ENCODE data around the gene OSBPL6.
A peak's percentile ranks its signal among the peaks of the same experiment; 100 is the strongest.

The OSBPL6 gene

DNA sequence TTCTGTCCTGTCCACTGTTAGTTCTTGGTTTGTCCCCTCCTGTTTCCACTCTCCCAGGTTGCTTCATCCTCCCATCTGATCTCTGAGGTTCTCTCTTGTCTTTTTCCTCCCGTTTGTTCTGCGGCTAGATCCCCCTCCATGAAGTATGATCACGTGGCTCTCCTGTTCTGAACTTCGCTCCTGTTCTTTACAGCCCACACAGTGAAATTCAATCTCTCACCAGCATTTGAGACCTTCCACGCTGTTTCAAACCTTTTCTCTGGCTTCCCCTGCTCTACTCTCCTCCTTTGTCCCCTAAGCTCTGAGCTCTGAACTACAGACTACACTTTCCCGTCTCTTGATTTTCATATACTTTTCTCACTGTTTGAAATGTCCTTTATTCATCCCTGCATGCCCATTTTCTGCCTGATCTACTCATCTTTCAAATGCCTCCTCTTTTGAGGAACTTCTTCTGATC lies 83.5 kb downstream of the OSBPL6 start:
- no peak for DNase-seq

DNA sequence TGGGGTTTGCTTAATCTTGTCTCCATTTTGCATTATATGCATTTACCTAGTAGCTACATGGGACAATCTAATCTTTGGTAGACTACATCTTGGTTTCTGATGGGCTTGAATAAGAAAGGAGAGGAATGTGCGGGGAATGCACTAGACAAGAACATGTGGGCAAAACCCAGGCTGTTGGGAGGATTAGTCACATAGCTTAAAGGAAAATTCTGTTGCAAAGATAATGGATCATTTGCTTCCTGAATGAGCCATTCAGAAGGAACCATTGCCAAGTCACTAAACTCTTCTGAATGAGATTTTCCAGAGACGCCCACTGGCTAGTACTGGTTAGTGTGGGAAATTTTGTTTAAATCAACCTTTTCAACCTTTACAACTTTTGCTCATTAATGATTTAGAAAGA lies 84.8 kb downstream of the OSBPL6 start:
- DNase-seq, result no peak

DNA sequence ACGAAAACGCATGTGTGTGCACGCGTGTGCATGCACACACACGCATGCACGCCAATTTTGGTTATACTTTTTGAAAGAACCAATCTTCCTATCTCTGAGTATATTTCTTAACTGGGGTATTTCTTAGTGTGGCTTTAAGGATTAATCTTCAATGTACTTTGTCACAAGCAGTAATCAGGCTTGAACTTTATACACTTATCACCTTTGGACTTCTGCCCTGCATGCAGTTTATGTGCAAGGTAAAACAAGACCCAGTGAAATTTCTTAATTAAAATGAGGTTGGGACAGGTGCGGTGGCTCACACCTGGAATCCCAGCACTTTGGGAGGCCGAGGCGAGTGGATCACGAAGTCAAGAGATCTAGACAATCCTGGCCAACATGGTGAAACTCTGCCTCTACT lies 85.3 kb downstream of the OSBPL6 start:
- no peak for DNase-seq

DNA sequence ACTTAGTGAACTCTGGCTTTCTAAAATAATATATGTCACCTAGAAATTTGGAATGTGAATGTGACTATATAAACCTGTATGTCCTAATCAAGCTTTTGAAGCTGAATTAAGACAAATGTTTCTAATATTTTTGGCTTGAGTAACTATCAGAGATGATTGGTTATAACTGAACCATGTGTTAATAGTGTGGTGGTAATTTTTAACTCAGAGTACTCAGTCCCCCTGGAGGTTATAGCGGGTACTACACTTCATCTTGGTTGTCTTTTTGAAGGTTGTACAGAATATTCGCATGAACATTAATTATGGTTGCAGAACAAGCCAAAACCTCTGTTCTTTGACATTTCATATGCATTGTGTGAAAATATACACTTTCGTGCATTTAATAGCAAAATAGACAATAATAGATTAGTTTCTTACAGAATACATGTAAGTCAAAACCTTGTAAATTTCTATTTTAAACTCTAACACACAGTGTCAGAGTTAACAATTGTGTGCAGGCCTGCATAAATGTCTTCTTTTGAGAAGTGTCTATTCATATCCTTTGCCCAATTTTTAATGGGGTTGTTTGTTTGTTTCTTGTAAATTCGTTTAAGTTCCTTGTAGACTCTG lies 86.0 kb downstream of the OSBPL6 start:
- peak; percentile 50 for DNase-seq

DNA sequence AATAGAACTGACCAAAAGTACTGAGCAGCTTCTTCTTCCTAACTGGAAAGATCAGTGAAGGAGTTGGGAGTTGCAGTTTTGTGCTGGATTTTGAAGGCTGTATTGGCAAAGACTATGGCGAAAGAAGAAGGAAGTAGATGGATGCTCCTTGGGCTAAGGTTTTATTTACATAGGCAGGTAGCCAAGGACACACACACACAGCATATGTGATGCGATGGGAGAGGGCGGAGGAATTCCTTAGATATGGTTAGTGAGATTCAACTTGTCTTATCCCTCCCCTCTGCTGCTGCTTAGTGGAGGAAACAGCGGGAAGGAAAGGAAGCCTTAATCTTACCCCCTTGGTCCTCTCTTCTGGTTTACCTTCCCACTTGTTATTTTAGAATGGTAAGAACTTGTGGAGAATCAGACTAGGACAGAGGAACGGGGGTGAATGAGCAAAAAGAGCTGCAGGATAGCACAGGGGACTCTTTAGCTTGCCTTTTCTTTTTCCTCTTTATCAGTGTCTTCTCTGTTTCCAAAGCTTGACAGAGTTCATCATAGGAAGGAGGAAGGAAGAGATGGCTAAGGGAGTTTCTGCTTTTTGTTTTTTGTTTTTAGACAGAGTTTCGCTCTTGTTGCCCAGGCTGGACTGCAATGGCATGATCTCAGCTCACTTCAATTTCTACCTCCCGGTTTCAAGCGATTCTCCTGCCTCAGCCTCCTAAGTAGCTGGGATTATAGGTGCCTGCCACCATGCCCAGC lies 87.9 kb downstream of the OSBPL6 start:
- no peak for DNase-seq

- DNase-seq, result no peak
Observed at GRCh38 chr2:178283341-178283918, 89.1 kb downstream of the OSBPL6 start.

DNA sequence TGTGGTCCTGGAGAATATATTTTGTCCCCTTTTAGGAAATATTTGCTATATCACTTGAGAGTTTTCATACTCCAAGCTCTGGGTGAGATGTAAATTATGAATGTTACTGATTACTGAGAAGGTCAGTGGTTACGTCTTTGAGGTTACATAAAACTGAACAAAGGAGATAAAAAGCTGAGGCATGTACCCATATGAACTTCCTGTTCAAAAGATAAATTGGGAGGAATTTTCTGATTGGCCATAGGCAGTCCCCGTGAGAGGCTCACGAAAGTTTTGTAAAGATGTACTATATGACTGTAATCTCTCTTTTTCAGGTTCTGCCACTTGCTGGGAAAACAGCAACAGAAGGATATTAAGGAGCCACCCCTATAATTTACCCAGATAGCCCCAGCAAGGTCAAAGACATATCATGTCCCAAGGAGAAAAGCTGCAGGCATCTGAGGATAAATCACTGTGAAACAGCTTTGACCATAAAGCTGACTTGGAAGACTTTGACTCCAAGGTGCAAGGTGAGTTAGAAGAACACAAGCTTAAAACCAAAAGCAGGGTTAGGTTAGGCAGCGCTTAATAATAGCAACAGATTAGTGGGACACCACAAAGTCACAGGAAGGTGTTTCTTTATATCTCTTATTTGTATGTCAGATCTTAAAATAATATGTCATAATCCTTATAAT lies 90.4 kb downstream of the OSBPL6 start:
- no peak for DNase-seq

DNA sequence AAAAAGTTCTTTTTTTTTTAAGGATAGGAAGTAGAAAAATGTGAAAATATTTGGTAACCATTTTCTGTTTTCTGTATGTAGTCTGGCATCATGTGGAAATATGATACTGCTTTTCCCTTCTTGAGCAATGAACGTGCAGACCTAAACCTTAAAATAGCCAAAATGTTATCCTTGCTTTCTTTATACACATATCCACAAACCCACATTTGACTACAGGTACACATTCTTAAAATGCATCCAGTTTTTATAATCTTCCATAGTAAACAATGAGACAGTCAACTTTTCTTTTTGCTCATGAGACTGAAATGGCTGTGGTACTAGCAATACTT lies 90.9 kb downstream of the OSBPL6 start:
- DNase-seq, result no peak

DNA sequence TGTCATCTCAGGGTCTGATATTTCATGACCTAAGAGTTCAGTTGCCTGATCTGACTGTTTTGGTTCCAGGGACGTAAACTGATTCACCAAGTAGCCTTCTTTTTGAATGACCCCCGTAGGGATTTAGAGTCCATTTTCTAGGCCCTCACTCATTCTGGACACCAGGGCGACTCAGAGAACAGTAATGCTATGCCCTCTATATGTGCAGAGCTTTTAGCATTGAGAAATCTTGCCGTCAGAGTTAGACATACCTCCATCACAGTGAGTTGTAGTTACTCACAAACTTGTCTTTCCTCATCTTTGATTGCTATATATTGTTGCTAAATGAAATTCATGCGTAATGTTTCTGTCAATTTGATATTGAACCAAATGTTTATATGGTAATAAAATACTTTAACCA lies 92.3 kb downstream of the OSBPL6 start:
- DNase-seq, result no peak

DNA sequence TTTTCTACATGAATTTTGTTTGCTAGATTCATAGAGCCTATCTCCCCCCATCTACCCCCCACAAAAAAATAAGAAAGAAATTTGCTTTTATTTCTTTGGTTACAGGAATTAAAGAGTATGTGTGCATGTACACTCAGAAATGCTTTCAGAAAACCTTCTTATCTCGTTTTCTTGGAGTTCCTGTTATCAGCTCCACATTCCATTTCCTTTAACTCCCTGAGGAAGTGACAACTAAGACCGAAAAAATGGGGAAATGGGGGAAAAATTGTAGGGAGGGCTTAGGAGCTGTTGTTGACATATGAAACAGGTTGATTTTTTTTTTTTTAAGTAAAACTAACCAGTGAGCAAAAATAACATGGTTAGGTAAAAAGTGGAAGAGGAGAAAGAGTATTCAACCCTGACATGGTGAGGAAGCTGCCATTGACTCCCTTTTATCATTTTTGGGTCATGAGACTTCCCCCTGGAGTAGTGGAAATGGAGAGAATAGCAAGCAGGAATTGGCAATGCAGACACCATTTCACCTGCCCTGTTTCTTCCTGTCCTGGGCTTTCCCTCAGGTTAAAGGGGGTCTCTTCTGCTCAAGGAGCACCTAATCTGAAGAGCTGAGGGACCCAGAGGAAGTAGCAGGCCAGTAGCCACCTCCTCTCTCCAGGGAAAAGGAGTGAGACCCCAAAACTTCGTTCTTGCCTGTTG lies 93.5 kb downstream of the OSBPL6 start:
- no peak for DNase-seq

- no peak for DNase-seq
Observed at GRCh38 chr2:178291703-178292102, 97.4 kb downstream of the OSBPL6 start.

DNA sequence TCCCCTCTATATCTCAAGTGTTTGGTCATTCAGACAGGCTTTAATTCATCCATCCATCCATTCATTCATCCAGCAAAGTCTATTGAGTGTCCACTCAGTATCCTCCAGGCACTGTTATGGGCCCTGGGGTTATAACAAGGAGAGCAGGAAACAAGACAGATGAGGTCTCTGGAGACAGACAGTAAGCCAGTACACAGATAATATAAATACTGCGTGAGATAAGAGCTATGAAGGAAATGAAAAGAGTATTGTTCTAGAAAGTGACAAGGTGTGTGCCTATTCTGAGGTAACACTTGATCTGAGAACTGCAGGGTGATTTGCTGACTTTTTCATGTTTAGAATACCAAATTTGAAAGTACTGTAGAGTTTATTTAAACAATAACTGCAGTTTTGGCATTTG lies 98.3 kb downstream of the OSBPL6 start:
- DNase-seq, result no peak

DNA sequence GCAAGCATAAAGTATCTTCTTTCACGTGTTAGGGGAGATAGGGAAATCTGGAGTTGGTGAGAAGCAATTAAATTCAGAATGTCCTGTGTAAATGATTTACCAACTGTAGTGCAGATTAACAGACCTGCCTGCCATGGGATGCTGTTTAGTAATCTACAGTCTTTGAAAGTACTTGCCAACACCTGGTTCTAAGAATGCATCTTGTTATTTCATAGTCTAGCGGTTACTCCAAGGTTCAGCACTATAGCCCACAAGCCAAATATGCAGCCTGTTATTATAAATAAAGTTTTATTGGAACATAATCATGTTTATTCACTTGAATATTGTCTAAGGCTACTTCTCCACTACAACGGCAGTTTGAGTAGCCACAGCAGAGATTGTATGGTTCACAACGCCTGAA lies 100.8 kb downstream of the OSBPL6 start:
- DNase-seq, result no peak

DNA sequence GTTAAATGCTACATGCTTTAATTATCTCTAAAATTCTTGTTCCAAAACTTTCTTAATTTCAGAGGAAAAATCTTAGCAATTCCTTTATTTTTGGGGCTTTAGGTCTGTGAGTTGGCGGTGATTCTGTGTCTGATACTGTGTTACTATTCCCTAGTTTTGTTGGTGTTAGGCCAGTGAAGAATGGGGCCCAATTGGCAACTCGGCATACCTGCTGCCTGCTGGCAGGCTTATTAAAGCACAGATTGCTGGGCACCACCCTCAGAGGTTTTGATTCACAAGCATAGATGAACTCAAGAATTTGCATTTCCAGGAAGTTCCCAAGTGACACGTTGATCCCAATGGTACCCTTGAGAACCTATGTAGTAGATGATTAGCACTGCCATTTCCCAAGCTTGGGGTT lies 101.6 kb downstream of the OSBPL6 start:
- no peak for DNase-seq

GRCh38 chr2:178296394-178297090 lies 102.2 kb downstream of the OSBPL6 start:
- DNase-seq, result no peak

DNA sequence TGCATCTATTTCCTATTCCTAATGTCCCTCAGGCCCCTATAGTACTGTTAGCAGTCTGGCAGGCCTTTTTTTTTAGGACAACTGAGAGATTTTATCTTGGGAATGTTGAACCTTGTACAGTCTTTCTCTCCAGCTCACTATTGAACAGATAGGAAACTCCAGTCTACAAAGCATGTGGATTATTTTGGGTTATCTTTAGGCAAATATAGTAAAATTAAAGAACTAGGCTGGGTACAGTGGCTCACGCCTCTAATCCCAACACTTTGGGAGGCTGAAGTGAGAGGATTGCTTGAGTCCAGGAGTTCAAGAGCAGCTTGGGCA lies 102.7 kb downstream of the OSBPL6 start:
- DNase-seq, result no peak

DNA sequence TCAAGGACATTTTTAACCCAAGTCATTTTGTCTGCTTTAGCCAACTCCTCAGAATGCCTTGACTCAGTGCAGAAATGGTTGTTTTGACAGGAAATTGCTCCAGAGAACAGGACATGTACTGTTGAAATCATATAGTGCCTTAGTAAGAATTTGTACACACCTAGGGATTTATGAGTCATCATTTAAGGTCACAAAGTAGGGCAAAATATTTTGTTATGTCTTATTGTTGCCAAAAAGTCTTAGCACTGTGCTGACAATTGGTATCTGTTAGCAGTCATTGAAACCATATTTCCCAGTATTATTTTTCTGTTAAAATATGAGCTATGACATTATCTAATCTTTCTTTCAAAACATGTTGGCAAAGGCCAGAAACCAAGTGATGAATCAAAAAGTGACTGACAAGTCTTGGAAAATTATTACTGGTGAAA lies 104.5 kb downstream of the OSBPL6 start:
- no peak for DNase-seq

DNA sequence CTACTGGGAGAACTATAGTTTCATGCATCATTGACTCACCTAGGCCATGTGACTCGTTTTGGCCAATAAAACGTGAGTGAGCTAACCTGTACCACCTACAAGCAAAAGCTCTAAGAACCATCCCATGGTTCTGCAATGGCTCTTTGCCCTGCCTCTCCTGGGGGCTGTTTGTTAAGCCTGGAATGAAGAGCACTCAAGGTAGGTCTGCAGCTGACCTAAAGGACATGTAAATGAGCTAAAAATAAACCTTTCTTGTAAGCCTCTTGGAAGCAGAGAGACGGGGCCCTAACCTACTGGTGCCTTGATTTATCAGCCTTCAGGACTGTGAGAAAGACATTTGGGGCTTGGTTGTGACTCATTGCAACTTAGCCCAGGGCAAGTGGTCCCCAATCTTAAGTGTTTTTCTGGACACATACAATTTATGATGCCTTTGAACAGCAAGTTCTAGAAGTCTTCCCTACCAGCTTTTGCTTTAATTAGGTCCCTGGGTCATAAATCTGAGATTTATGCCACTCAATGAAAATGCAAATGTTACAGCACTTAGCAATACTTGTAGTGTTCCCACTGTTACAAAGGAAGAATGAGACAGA lies 107.4 kb downstream of the OSBPL6 start:
- DNase-seq, result no peak

GRCh38 chr2:178304333-178304732 lies 110.0 kb downstream of the OSBPL6 start:
- DNase-seq, result no peak

GRCh38 chr2:178306352-178307073 lies 112.2 kb downstream of the OSBPL6 start:
- DNase-seq, result peak; percentile 64

DNA sequence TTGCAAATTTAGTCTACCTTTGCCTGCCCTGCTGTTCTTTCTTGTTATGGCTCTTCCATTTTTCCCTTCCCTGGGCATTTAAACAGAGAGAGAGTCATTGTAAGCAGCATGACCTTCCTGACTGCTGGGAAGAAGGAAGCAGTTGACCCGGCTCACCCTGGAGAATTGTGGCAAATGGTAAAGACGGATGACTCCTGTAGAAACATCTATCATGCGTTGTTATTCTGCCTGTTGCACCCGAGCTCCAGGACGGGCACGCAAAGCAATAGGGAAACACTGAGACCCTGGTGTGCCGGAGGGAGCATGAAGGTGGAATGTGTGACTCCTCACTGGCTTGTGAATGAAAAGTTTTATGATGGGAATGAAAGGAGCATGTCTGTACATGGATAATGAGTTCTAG lies 113.3 kb downstream of the OSBPL6 start:
- no peak for DNase-seq

DNA sequence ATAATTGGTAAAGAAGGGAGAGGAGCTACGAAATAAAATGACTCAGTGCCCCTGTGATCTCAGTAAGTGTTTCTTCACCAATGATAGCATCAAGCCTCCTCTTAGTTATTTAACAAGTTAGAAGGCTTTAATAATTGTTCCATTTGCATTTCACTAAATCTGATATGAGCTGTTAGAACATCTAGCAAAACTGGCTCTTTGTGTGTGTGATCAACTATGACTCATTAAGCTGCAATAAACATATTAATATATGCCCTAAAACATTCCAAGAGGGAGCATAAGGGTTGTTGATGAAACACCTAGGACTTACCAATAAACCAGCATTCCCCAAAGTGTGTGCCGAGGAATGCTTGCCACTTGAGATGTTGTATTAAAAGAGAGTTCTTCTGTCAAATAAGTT lies 115.2 kb downstream of the OSBPL6 start:
- no peak for DNase-seq
